Measurements from ENCODE around the gene AKT1. TPM values are rescaled to one million over a fixed set of nuclear protein-coding genes. Genes with fewer than 3 reads are reported as not detected.
"Not testable (repeated sequence)": the region's sequence is repeated elsewhere in the genome, so short reads cannot be mapped to it uniquely, and the experiment has no call there.

The AKT1 gene
- polyA plus RNA-seq (ENCODE audit: insufficient read length in 4 of 4) = 100 to 1,000 TPM in 1 of 4 donors, 10 to 100 TPM in 3; 98.4 to 122 (median 99.0) TPM

GRCh38 chr14:104794993-104795780 is at the start of gene AKT1:
Gene AKT1 (minus strand): TSS chr14:104795748. CDS start chr14:104792643, 3,105 bp downstream.
- DNase-seq (ENCODE audit: low read depth in 4 of 4, low spot score in 3 of 4) = no peak

- no peak for DNase-seq (ENCODE audit: low read depth in 4 of 4, low spot score in 3 of 4)
These were observed 49.6 kb upstream of the AKT1 start for GRCh38 chr14:104845033-104845666.

DNA sequence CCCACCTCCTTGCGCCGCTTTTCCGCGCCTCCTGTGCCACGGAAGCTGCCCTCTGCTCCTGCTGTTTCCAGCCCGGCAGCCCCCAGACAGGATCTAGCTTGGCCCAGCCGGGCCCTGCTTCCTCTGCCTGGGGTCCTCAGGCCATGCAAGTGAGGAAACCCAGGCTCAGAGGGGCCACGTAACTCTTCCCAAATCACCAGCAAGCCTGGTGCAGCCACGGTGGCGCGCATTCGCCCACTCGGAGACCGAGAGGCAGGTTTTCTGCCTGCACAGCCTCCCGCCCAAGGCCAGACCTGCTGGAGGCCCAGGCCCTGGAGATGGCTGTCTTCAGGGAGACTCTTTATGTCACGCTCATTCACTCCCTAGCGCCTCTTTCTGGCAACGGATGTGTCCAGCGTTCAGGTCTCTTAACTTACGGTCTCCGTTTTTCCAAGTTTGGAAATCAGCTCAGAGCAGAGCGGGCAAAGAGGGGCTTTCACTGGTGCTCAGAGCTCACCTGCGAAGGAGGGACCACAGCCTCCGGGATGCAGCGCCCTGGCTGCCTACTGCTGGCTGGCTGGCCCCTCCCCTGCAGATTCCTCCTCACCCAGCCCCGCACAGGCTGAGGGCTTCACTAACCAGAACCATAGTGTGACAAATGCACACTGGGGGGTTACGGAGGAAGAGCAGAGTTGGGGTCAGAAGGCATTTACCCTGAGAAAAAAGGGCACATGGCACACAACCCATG is 48.9 kb upstream of the AKT1 start:
- no peak for DNase-seq (ENCODE audit: low read depth in 4 of 4, low spot score in 3 of 4)

DNA sequence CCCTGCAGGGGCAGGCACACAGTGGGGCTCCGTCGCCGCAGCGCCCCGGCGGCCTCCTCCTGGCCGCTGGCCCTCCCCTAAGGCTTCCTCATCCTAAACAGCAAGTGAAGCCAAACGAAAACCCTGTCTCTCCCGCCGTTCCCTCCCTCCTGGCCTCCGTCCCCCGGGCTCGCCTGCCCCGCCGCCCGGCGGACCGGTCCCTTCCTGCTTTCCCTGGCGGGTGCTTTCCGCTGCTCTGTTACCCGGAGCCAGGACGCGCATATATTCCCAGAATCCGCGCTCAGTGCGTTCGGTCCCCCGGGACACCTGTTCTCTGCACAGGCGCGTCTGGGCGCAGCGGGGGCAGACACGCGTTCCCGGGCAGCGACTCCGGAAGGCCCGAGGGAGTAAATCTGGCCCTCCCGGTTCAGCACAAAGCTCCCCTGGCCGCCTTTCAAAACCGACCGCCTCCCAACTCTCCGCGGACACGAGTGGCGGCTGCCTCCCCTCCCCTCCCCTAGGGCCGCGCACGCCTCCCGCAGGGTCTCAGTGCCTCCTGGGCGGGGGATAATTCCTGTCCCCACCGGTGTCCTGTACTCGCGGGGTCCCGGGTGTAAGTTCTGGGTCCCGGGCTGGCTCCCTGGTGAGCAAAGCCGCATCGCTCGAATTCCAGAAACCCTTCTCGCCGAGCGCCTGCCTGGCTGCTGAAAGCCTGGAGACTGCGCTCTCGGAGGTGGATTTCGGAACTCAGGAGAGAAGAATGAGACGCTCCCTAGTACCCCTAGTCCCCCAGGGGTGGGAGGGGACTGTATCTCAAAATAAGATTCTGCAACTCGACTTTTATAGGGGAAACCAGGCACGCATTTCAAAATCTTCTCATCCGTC is 48.1 kb upstream of the AKT1 start:
- DNase-seq (ENCODE audit: low read depth in 4 of 4, low spot score in 3 of 4) = no peak

- DNase-seq (ENCODE audit: low read depth in 4 of 4, low spot score in 3 of 4) = no peak
These were observed 47.5 kb upstream of the AKT1 start for GRCh38 chr14:104843006-104843405.

- no peak for DNase-seq (ENCODE audit: low read depth in 4 of 4, low spot score in 3 of 4)
These were observed 46.2 kb upstream of the AKT1 start for GRCh38 chr14:104841730-104842129.

DNA sequence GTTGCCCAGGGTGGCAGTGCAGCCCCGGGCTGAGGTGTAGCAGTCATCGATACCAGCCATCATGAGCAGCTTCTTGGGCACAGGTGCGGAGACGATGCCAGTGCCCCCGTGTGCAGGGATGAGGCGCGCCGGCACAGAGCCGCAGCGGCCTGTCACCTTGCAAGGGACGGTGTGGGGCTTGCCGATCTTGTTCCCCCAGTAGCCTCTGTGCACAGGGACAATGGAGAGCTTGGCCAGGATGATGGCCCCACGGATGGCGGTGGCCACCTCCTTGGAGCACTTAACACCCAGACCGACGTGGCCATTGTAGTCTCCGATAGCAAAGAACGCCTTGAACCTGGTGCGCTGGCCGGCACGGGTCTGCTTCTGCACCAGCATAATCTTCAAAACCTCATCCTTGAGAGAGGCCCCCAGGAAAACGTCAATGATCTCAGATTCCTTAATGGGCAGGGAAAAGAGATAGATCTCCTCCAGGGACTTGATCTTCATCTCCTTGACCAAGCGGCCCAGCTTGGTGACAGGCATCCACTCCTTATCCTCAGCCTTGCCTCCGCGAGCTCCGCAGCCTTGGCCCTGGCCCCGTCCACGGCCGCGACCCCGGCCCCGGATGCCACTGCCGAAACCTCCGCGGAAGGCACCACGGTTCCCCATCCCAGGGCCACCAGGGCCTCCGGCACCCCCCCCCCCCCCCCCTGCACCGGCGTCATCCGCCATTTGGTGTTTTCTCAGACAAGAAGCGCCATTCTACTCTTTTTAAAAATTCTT is 40.8 kb upstream of the AKT1 start:
- not testable (repeated sequence) for DNase-seq (ENCODE audit: low read depth in 4 of 4, low spot score in 3 of 4)

- DNase-seq (ENCODE audit: low read depth in 4 of 4, low spot score in 3 of 4) = no peak
These were observed 35.2 kb upstream of the AKT1 start for GRCh38 chr14:104830781-104831180.

DNA sequence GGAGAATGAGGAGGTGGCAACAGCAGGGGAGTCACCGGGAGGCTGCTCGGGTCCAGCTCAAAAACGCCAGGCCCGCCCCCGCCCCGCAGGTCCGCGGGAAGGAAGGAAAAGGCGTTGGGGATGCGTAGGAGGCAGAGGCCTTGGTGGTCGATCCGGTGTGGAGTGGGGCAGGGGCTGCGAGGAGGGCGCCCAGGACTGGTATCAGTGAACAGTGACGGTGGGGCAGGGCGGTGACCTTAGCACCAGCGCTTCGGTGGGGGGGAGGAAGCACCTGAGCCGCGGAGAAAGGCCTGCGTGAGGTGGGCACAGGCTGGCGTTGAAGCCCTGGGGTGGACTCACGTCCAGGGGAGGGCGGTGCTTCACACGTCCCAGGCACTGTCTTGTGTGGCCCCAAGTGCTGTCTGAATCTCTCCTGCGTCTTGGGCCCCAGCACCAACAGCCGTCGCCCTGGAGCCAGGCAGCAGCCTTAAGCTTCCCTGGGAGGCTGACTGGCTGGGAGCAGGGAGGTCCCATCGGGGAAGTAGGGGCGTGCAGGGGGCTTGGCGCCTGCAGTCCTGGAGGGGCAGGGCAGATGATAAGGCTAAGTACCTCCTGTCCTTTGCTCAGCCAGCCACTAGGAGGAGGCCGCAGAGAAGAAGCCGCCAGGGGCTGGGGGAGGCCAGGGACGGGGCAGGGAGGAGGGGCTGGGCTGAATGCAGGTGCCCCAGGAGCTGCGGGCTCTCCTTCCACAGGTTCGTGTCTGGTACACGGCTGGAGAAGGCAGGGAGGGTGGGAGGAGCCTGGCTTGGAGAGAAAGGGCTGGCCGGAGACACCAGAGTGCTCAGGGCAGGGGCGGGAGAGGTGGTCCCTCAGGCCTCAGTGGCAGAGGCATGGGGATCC is 31.9 kb upstream of the AKT1 start:
- no peak for DNase-seq (ENCODE audit: low read depth in 4 of 4, low spot score in 3 of 4)

DNA sequence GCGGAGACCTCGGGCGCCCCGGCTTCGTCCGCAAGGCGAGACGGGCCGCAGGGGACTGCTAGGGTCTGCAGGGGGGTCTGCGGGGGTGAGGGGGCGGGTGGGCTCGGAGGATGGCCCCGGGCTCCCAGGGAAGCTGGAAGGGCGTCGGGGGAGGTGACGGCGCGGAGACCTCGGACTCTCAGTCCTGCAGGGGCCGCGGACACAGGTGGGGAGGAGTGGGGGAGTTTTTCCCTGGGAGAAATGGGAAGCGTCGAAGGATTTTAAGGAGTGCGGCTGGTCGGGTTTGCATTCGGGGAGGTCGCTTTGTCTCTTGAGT is 31.3 kb upstream of the AKT1 start:
- DNase-seq (ENCODE audit: low read depth in 4 of 4, low spot score in 3 of 4) = no peak

DNA sequence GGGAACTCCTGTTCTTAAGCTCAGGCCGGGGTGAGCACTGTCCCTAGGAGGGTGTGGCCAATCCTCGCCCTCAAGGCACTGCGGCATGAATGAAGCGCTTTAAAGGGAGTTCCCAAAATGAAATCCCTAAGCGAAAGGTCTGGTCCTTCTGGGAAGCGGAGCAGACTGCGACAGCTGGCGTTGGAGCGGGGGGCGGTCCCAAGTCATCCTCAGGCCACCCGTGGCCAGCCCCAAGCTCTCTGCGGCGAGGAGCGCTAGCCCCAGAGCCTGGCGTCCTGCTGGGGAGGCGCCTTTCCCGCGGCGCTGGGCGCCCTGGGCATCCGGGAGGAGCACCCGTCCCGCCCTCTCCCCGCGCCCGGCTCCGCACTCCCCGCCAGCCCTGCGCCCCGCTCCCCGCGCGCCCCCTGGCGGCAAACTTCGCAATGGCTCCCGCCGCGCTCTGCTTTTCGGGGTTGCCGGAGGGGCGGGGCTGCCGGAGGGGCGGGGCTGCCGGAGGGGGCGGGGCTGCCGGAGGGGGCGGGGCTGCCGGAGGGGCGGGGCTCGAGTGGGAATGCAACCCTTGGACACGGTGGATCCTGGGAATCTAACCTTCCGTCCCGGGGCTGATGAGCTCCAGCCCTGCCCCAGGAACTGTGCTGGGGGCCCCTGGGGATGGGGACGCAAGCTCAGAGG is 30.8 kb upstream of the AKT1 start:
- DNase-seq (ENCODE audit: low read depth in 4 of 4, low spot score in 3 of 4) = peak in 2 of 4 donors; percentile 40 to 71

GRCh38 chr14:104824353-104824997 is 28.9 kb upstream of the AKT1 start:
- DNase-seq (ENCODE audit: low read depth in 4 of 4, low spot score in 3 of 4) = no peak

- no peak for DNase-seq (ENCODE audit: low read depth in 4 of 4, low spot score in 3 of 4)
These were observed 27.5 kb upstream of the AKT1 start for GRCh38 chr14:104822821-104823615.

DNA sequence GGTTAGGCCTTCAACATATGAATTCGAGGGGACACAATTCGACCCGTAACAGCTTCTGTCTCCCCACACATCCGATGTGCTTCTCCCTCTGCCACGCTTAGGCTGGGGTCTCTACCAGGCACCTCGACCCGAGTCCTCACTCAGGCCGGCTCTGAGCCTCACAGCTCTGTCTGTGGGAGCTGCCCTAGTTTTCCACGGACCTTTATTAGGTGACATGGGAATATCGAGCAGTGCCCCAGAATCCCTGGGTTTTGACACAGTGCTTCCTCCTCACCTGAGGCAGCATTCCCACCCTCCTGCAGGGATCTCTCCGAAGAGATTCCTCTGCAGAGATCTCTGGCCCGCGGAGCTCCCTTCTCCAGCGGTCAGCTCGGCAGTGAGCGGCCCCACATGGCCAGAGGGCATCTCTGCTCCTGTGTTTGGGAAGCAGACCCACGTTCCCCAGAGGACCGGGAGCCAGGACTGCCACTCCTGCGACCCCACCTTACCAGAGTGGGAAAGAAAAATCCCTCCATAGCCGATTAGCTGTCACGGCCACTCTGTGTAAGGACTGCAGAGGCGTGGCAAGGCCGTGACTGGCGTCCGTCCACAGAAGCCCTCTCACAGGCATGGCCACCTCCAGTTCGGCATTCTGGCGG is 26.5 kb upstream of the AKT1 start:
- DNase-seq (ENCODE audit: low read depth in 4 of 4, low spot score in 3 of 4) = no peak

DNA sequence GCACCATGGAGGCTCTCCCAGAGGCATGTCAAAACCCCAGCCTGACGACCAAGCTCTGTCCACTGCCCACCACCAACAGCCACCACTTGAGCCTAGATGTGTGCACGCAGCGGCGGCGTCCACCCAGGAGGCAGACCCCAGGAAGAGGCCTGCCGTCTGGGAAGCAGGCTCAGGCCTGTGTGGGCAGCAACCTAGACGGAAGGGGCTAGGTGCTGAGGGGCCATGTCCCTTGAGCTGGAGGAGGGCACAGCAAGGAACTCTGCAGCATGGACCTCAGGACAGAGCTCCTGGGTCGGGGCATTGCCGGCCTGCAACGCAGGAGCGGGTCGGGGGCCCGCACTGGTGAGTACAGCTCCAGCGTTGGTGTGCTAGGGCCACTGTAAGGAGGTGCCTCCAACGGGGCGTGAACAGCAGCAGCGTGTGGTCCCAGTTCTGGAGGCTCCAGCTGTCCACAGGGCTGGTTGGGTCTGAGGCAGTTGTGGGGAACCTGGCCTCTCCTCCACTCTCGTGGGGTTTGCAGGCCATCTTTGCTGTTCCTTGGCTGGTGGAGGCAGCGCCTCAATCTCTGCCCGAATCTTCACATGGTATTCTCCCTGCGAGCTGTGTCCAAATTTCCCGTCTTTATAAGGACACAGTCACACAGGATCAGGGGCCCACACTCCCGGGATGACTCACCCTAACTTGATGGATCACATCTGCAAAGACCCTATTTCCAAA is 25.8 kb upstream of the AKT1 start:
- no peak for DNase-seq (ENCODE audit: low read depth in 4 of 4, low spot score in 3 of 4)

DNA sequence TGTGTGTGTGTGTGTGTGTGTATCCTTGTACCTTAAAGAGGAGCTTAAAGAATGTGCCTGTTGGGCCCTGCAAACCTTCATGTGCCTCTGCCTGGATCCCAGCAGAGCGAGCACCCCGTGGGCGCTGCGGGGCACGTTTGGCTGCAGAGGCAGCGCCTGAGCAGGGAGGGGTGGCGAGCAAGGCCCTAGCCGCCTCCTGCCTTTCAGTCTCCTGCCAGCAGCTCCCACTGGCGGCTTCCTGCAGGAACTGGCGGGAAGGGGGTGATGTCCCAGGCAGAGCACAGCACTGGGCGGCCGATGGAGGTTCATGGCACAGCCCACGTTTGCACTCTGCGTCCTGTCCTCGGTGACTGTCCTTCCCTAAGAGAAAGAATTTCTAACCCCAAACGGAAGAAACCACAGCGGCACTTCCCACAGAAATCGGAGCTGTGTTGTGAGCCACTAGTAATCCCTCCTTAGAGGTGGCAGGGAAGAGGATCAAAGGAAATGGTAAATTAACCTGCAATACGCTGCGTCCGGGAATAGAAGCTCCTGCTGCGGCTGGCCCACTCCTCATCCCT is 25.2 kb upstream of the AKT1 start:
- DNase-seq (ENCODE audit: low read depth in 4 of 4, low spot score in 3 of 4) = no peak
